OCI-LY7 (cell line): Measurements from ENCODE around the gene SLC35A1.

Experiments used
- EZH2phosphoT487 ChIP-seq: fragments of 200-600 bp; sonication (generic); IDR thresholded peaks from 2 replicates; pipeline ENCODE4 v1.6.1; 2018; ENCODE audit warnings: low read depth, borderline replicate concordance, mild to moderate bottlenecking, mixed run types, antibody characterized with exemption, low read length, moderate library complexity, mixed read lengths
- TF ChIP-seq, protein P1 (sequence below): fragments of 200-600 bp; sonication (generic); conservative IDR thresholded peaks from 2 replicates; pipeline ENCODE4 v1.5.1; 2014; ENCODE audit warnings: mild to moderate bottlenecking, antibody characterized with exemption, low read length, moderate library complexity, mixed read lengths

- TF ChIP-seq, protein P1, sequence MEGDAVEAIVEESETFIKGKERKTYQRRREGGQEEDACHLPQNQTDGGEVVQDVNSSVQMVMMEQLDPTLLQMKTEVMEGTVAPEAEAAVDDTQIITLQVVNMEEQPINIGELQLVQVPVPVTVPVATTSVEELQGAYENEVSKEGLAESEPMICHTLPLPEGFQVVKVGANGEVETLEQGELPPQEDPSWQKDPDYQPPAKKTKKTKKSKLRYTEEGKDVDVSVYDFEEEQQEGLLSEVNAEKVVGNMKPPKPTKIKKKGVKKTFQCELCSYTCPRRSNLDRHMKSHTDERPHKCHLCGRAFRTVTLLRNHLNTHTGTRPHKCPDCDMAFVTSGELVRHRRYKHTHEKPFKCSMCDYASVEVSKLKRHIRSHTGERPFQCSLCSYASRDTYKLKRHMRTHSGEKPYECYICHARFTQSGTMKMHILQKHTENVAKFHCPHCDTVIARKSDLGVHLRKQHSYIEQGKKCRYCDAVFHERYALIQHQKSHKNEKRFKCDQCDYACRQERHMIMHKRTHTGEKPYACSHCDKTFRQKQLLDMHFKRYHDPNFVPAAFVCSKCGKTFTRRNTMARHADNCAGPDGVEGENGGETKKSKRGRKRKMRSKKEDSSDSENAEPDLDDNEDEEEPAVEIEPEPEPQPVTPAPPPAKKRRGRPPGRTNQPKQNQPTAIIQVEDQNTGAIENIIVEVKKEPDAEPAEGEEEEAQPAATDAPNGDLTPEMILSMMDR: no peak
- no peak for TF ChIP-seq EZH2phosphoT487
Measured at GRCh38 chr6:87544474-87544735, 71.6 kb downstream of the SLC35A1 start.
